HG03432 (cell line): Measurements from ENCODE around the gene PPP2R5E.
"Not testable (repeated sequence)": the region's sequence is repeated elsewhere in the genome, so short reads cannot be mapped to it uniquely, and the experiment has no call there.

Source experiments
- ATAC-seq: cut with Tn5 transposase; IDR thresholded peaks from one replicate; pipeline ENCODE4 v1.9.1; 2021; ENCODE audit warnings: mild to moderate bottlenecking, moderate library complexity; ENCODE audit not compliant: unreplicated experiment

PPP2R5E gene

GRCh38 chr14:63543000-63543825 is at the start of gene PPP2R5E:
TSS of gene PPP2R5E (minus strand) at chr14:63543377. CDS start at chr14:63539685, 3,692 bp downstream.
- peak; percentile 96 for ATAC-seq

GRCh38 chr14:63583046-63583445 is 39.9 kb upstream of the PPP2R5E start:
- not testable (repeated sequence) for ATAC-seq

GRCh38 chr14:63581491-63581890 is 38.3 kb upstream of the PPP2R5E start:
- no peak for ATAC-seq

GRCh38 chr14:63578300-63578699 is 35.1 kb upstream of the PPP2R5E start:
- no peak for ATAC-seq

- no peak for ATAC-seq
Measured at GRCh38 chr14:63573581-63573980, 30.4 kb upstream of the PPP2R5E start.

- no peak for ATAC-seq
Measured at GRCh38 chr14:63565448-63565847, 22.3 kb upstream of the PPP2R5E start.

- ATAC-seq = no peak
Measured at GRCh38 chr14:63564318-63564717, 21.1 kb upstream of the PPP2R5E start.

- ATAC-seq = no peak
Measured at GRCh38 chr14:63563370-63564026, 20.3 kb upstream of the PPP2R5E start.

GRCh38 chr14:63562405-63562804 is 19.2 kb upstream of the PPP2R5E start:
- no peak for ATAC-seq

GRCh38 chr14:63555572-63555971 is 12.4 kb upstream of the PPP2R5E start:
- no peak for ATAC-seq

GRCh38 chr14:63551332-63551731 is 8.2 kb upstream of the PPP2R5E start:
- peak; percentile 48 for ATAC-seq

GRCh38 chr14:63547798-63548335 is 4.7 kb upstream of the PPP2R5E start:
- ATAC-seq = no peak

GRCh38 chr14:63545431-63545830 is 2.3 kb upstream of the PPP2R5E start:
- no peak for ATAC-seq

- no peak for ATAC-seq
Measured at GRCh38 chr14:63544591-63545299, 1.6 kb upstream of the PPP2R5E start.

GRCh38 chr14:63543826-63544406 is 739 bp upstream of the PPP2R5E start:
- peak; percentile 31 for ATAC-seq

GRCh38 chr14:63542231-63542999 is 762 bp downstream of the PPP2R5E start:
- ATAC-seq = peak; percentile 8

GRCh38 chr14:63535918-63536317 is 7.3 kb downstream of the PPP2R5E start:
- ATAC-seq = no peak

GRCh38 chr14:63533474-63533873 is 9.7 kb downstream of the PPP2R5E start:
- no peak for ATAC-seq

GRCh38 chr14:63524537-63525155 is 18.5 kb downstream of the PPP2R5E start:
- peak; percentile 99 for ATAC-seq
